ENCODE measurements around the gene HORMAD2. TPM values are rescaled to one million over a fixed set of nuclear protein-coding genes. Genes with fewer than 3 reads are reported as not detected.

HORMAD2 gene
- total RNA-seq, 1 experiment from 2014 or later = not detected

DNA sequence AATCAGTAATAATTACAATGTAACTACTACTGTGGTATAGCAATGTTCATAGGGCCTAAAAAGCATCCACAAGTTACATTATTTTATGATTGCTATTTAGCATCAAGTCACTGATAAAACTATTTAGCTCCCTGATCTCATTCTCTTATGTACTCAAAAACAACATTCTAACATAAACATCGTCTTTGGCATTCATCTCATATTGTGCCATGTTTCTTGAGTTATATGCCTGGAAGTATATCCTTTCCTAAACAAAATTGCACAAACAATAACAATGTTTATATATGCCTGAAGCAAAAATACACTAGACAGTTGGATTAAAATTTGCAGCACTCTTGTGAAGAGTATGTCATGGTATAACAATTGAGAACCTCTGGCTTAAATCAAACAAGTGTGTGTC is 34.1 kb downstream of the HORMAD2 start:
- ChIA-PET POLR2A (ENCODE audit: unreplicated experiment) (no interaction called here), CTCF (no interaction called here)
- Histone ChIP-seq H3K4me2 (ENCODE audit: low read length) (no peak overlapping the region), H3K9me3 (ENCODE audit: low read length) (no peaks in the 10 kb centered on the region), H4K20me1 (ENCODE audit: low read length) (no peaks in the 10 kb centered on the region), H3K9ac (ENCODE audit: low read length) (no peak overlapping the region), H2AFZ (ENCODE audit: low read length) (no peak overlapping the region), H3K27me3 (ENCODE audit: low read length) (no peaks in the 10 kb centered on the region), H3K9me2 (replicated peaks; ENCODE audit: low read length) (no peaks in the 10 kb centered on the region), H3K4me3 (ENCODE audit: low read length) (no peak overlapping the region), H3K36me3 (ENCODE audit: low read depth, low read length) (no peaks in the 10 kb centered on the region), H3K79me2 (ENCODE audit: low read length) (no peaks in the 10 kb centered on the region), H3K4me1 (ENCODE audit: insufficient read depth, low read length) (peaks cover 11% of the 10 kb centered on the region), H3F3A (ENCODE audit: low read length, unreplicated experiment) (no peaks in the 10 kb centered on the region), H3K27ac (ENCODE audit: low read length) (no peak overlapping the region)
- no peak for TF ChIP-seq EZH2 (IDR thresholded peaks at IDR 0.05; ENCODE audit: low read length, unreplicated experiment)
- TF ChIP-seq, protein P1, sequence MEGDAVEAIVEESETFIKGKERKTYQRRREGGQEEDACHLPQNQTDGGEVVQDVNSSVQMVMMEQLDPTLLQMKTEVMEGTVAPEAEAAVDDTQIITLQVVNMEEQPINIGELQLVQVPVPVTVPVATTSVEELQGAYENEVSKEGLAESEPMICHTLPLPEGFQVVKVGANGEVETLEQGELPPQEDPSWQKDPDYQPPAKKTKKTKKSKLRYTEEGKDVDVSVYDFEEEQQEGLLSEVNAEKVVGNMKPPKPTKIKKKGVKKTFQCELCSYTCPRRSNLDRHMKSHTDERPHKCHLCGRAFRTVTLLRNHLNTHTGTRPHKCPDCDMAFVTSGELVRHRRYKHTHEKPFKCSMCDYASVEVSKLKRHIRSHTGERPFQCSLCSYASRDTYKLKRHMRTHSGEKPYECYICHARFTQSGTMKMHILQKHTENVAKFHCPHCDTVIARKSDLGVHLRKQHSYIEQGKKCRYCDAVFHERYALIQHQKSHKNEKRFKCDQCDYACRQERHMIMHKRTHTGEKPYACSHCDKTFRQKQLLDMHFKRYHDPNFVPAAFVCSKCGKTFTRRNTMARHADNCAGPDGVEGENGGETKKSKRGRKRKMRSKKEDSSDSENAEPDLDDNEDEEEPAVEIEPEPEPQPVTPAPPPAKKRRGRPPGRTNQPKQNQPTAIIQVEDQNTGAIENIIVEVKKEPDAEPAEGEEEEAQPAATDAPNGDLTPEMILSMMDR (conservative IDR thresholded peaks at IDR 0.05; ENCODE audit: low read depth, low read length) = no peak
- no peak for TF ChIP-seq EZH2phosphoT487 (IDR thresholded peaks at IDR 0.05; ENCODE audit: borderline replicate concordance, low read length)
- DNase-seq = no peak
- ATAC-seq = no peak
- intact Hi-C loops (cut with micrococcal nuclease) = loop anchor here (5.0 kb wide), 2 partner anchors 63 to 93 kb away; no protein-coding TSS in a partner anchor
- BruUV-seq (replicated peaks) = no TSS peak

DNA sequence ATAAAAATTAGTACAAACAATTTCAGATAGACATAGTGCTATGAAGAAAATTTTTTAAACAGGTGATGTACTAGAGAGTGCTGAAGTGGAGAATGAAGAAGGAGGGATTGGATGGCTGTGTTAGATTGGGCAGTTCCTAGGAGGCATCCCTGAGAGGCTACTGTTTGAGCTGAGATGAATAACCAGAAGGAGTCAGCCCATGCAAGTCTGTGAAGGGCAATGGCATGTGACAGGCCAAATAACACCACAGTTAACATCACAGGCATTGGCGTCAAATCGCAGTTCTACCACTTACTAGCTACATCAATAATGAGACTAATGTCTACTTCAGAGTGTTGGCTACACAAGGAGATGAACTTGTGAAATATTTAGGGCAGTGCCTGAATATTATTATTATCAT is 35.4 kb downstream of the HORMAD2 start:
- H3F3A ChIP-seq (ENCODE audit: low read length, unreplicated experiment) = no peaks in the 10 kb centered on the region
- H3K27ac ChIP-seq (ENCODE audit: low read length) = peak overlapping the region; percentile 47
- intact Hi-C loops (cut with micrococcal nuclease) = no loop called here
- H3K4me1 ChIP-seq (ENCODE audit: insufficient read depth, low read length) = peaks cover 11% of the 10 kb centered on the region
- H3K9me3 ChIP-seq (ENCODE audit: low read length) = no peaks in the 10 kb centered on the region
- peak; percentile 22; the same call in 1 of the 2 replicates for ATAC-seq
- DNase-seq = peak; percentile 2
- no peak overlapping the region for H2AFZ ChIP-seq (ENCODE audit: low read length)
- H3K36me3 ChIP-seq (ENCODE audit: low read depth, low read length) = no peaks in the 10 kb centered on the region
- ChIA-PET CTCF (no interaction called here), POLR2A (ENCODE audit: unreplicated experiment) (no interaction called here)
- H3K4me2 ChIP-seq (ENCODE audit: low read length) = no peak overlapping the region
- no peaks in the 10 kb centered on the region for H3K79me2 ChIP-seq (ENCODE audit: low read length)
- no TSS peak for BruUV-seq (replicated peaks)
- H3K27me3 ChIP-seq (ENCODE audit: low read length) = no peaks in the 10 kb centered on the region
- H3K9ac ChIP-seq (ENCODE audit: low read length) = 0 out of 2 replicates have a peak overlapping the region, but pooled peaks have one; percentile 15
- H3K9me2 ChIP-seq (replicated peaks; ENCODE audit: low read length) = no peaks in the 10 kb centered on the region
- TF ChIP-seq EZH2 (IDR thresholded peaks at IDR 0.05; ENCODE audit: low read length, unreplicated experiment) (no peak), EZH2phosphoT487 (IDR thresholded peaks at IDR 0.05; ENCODE audit: borderline replicate concordance, low read length) (no peak)
- TF ChIP-seq, protein P1 (conservative IDR thresholded peaks at IDR 0.05; ENCODE audit: low read depth, low read length) = no peak
- H3K4me3 ChIP-seq (ENCODE audit: low read length) = no peak overlapping the region
- H4K20me1 ChIP-seq (ENCODE audit: low read length) = no peaks in the 10 kb centered on the region

DNA sequence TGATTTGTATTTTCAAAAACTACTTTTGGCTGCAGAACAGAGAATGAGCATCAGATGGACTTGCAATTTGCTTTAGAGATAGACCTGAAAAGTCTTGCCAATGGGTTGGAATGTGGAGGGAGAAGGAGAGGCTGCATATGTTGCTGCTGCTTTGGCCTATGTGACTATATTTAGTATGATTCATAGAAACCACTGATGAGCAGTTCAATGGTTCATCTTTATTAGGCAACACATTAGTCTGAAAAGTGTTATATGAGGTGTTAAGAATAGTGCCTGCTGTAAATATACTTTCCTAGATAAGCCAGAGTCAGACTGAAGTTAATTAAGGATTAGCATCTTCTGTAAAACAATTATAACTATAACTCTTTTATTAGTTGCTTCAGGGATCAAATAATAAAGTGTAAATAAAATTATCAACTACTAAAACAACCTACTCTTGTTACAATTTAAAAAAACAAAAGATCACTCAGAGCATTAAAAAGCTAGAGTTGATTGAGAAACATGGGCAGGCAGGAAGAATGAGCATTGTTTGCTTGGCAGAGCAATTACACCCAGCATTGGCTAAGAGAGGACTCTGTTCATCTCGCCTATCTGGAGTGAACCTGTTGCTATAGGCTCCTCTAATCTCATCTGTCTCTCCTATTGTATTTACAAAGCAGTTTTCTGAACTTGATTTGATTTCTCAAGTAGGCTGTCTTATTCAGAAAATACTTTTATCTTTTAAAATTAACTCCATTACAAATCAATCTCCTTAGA is 36.3 kb downstream of the HORMAD2 start:
- POLR2A ChIA-PET (ENCODE audit: unreplicated experiment) = interaction anchor here (0.5 kb wide), 1 partner anchor 53 kb away, joined by 3 read pairs; no protein-coding TSS in a partner anchor
- no peaks in the 10 kb centered on the region for H3F3A ChIP-seq (ENCODE audit: low read length, unreplicated experiment)
- peaks cover 11% of the 10 kb centered on the region for H3K4me1 ChIP-seq (ENCODE audit: insufficient read depth, low read length)
- CTCF ChIA-PET = no interaction called here
- BruUV-seq (replicated peaks) = no TSS peak
- H3K27ac ChIP-seq (ENCODE audit: low read length) = peak overlapping the region; percentile 47
- H3K9ac ChIP-seq (ENCODE audit: low read length) = 0 out of 2 replicates have a peak overlapping the region, but pooled peaks have one; percentile 15
- H3K9me3 ChIP-seq (ENCODE audit: low read length) = no peaks in the 10 kb centered on the region
- H3K36me3 ChIP-seq (ENCODE audit: low read depth, low read length) = no peaks in the 10 kb centered on the region
- H4K20me1 ChIP-seq (ENCODE audit: low read length) = no peaks in the 10 kb centered on the region
- DNase-seq (peak; percentile 57), ATAC-seq (peak; percentile 82)
- H3K27me3 ChIP-seq (ENCODE audit: low read length) = no peaks in the 10 kb centered on the region
- H3K4me3 ChIP-seq (ENCODE audit: low read length) = no peak overlapping the region
- H3K79me2 ChIP-seq (ENCODE audit: low read length) = no peaks in the 10 kb centered on the region
- no peaks in the 10 kb centered on the region for H3K9me2 ChIP-seq (replicated peaks; ENCODE audit: low read length)
- H2AFZ ChIP-seq (ENCODE audit: low read length) = no peak overlapping the region
- intact Hi-C loops (cut with micrococcal nuclease) = no loop called here
- TF ChIP-seq EZH2phosphoT487 (IDR thresholded peaks at IDR 0.05; ENCODE audit: borderline replicate concordance, low read length) (no peak), EZH2 (IDR thresholded peaks at IDR 0.05; ENCODE audit: low read length, unreplicated experiment) (no peak)
- TF ChIP-seq, protein P1 (conservative IDR thresholded peaks at IDR 0.05; ENCODE audit: low read depth, low read length) = no peak
- no peak overlapping the region for H3K4me2 ChIP-seq (ENCODE audit: low read length)

Measured in PC-3 (cell line).